ENCODE measurements around the gene CD80.

The CD80 gene

DNA sequence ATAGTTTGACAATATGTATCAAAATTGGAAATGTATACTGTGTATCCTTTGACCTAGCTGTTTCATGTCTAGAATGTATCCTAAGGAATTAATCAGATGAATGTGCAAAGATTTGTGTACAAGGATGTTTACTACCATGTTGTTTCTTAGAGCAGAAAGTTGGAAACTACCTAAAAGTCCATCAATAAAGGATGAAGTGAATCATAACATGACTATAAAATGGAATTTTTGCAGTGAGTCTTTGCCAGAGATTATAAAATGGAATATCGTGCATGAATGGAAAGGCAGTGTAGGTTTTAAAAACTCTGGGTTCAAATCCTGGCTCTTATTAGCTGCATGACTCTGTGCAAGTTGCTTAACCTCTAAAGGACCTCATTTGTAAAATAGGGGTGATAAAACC lies 76.3 kb downstream of the CD80 start:
- Histone ChIP-seq H3K27ac (no peak overlapping the region), H3K4me2 (no peak overlapping the region), H3K27me3 (no peaks in the 10 kb centered on the region), H3K9me3 (no peaks in the 10 kb centered on the region), H4K20me1 (no peaks in the 10 kb centered on the region), H3K4me3 (no peak overlapping the region), H3K9ac (no peak overlapping the region), H3K4me1 (no peaks in the 10 kb centered on the region), H3K36me3 (peaks cover 86% of the 10 kb centered on the region)
- no peak for TF ChIP-seq Cebpa-rat (IDR thresholded peaks at IDR 0.05)

DNA sequence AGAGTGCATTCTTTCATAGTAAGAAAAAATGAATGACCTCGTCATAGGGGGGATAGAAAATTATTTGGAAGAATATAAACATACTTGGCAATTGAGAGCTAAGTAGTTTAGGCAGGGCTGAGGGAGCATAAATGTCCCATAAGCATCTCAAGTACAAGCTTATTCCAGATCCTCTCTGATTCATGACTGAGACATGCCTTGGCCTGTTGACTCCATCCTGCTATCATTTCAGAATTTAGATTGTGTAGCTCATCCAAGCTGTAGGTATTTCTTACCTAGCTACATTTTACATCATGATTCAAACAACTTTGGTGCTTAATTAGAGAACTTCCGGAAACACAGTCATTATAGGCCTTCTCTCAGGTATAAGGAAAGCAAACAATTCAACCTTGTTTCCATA lies 78.3 kb downstream of the CD80 start:
- H3K4me3 ChIP-seq, result no peak overlapping the region
- no peaks in the 10 kb centered on the region for H4K20me1 ChIP-seq
- H3K9me3 ChIP-seq, result no peaks in the 10 kb centered on the region
- no peak for TF ChIP-seq Cebpa-rat (IDR thresholded peaks at IDR 0.05)
- H3K36me3 ChIP-seq, result peaks cover 83% of the 10 kb centered on the region
- no peak overlapping the region for H3K4me2 ChIP-seq
- no peaks in the 10 kb centered on the region for H3K27me3 ChIP-seq
- no peak overlapping the region for H3K9ac ChIP-seq
- H3K27ac ChIP-seq, result no peak overlapping the region
- no peaks in the 10 kb centered on the region for H3K4me1 ChIP-seq

All from BLaER1 (cell line).